Activated CD4-positive, CD25-positive, alpha-beta regulatory T cell treated with anti-CD3 and anti-CD28 coated beads, Interleukin-2, amount 50 U/mL, for 24 hours (primary cell): Measurements from ENCODE around the gene DACT2.
"Not testable (repeated sequence)": the region's sequence is repeated elsewhere in the genome, so short reads cannot be mapped to it uniquely, and the experiment has no call there.

Source experiments
- ATAC-seq, 2 donors: fragments of 150-1000 bp; cut with Tn5 transposase; one replicate each; pipeline ENCODE4 v1.10.0; 2021; ENCODE audit warnings: mild to moderate bottlenecking in 1 of 2, moderate library complexity in 1 of 2

DACT2 gene

GRCh38 chr6:168318579-168319278 is 848 bp downstream of the DACT2 start:
- ATAC-seq = no peak

- no peak for ATAC-seq
Observed at GRCh38 chr6:168318090-168318489, 1.5 kb downstream of the DACT2 start.

GRCh38 chr6:168315596-168315995 is 4.0 kb downstream of the DACT2 start:
- no peak for ATAC-seq

DNA sequence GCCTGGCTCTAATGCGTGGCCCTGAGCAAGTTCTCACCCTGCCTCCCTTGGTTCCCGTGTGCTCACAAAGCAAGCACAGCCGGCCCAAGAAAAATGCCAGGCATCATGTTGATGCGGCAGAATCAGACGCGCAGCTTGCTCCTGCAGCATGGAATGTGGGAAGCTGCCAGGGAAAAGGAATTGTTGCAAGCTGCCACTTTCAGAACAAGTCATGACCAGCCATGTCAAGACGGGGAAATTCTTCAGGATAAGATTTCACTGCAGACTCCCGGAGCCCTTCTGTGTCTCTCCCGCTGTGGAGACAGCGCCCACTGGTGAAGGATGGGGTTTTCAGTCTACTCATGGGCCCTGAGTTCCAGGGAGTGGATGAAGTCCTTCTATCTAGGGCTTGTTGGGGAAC is 4.6 kb downstream of the DACT2 start:
- no peak for ATAC-seq

GRCh38 chr6:168314021-168314420 is 5.6 kb downstream of the DACT2 start:
- ATAC-seq = no peak

DNA sequence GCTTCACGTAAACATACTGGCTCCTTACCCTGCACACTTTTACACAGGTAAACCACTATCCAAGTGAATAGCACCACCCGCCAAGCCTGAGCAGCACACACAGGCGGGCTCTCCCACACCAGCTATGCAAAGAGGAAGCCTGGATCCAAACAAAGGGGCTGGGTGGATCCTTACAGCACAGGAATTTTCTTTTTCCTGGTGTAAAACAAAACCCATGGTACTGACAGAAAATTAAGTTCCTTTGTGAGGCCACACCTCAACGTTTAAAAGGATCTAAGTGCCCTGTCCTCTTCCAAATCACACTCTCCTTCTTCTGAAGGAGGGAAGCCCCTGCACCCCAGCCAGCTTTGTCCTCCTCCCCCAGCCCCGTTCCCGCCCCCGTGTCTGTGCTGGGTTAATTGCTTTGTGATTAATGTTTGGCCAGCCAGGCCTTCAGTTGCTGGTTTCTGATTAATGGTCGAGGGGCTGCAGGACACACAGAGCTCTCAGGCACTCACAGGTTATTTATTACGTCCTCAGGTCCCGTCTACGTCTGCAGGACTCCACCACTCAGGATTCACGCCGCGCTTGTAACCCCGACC is 6.1 kb downstream of the DACT2 start:
- ATAC-seq = no peak

DNA sequence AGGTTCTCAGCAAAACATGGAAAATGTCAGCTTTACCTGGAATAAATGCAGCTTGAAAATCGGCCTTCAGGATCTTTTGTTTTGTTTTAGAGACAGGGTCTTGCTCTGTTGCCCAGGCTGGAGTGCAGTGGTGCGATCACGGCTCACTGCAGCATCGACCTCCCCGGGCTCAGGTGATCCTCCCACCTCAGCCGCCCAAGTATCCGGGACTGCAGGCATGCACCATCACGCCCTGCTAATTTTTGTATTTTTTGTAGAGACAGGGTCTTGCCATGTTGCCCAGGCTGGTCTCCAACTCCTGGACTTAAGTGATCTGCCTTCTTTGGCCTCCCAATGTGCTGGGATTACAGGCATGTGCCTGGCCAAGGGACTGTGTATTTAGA is 7.5 kb downstream of the DACT2 start:
- not testable (repeated sequence) for ATAC-seq

- ATAC-seq = no peak
Observed at GRCh38 chr6:168311410-168312124, 8.0 kb downstream of the DACT2 start.

DNA sequence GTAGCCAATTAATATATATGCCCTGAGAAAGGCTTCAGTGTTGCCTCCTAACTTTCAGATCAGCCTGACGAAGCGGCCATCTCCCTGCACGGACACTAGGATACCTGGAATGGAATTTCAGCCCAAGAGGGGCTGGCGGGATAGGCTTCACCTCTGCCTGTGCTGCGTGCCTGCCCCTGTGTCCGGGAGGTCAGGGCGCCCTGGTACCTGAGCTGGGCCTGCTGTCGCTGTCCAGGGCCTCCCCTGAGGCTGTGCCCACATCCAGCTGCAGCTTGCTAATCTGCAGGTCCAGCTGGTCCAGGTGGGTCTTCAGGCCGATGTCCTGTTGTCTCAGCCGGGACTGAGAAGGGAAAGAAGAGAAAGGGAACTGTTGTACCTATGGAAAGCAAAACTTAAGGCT is 8.6 kb downstream of the DACT2 start:
- ATAC-seq = no peak

DNA sequence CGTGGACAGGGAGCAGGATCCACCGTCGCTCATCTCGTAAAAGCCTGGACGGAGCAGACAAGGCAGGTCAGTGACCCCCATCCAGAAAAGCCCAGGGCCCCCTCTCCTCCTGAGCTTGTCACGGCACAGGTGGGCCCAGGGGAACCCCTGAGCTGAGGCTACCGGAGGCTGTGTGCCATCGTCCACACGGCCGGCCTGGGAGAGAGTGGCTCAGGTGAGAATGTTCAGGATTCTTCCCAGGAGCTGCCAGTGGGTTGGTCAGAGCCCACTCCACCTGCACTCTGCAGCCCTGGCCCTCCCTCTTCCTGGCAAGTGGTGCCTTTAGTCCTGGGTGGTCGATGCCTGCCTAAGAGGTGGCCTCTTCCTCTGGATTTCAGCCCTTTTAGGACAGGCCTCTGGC is 9.2 kb downstream of the DACT2 start:
- ATAC-seq = no peak

DNA sequence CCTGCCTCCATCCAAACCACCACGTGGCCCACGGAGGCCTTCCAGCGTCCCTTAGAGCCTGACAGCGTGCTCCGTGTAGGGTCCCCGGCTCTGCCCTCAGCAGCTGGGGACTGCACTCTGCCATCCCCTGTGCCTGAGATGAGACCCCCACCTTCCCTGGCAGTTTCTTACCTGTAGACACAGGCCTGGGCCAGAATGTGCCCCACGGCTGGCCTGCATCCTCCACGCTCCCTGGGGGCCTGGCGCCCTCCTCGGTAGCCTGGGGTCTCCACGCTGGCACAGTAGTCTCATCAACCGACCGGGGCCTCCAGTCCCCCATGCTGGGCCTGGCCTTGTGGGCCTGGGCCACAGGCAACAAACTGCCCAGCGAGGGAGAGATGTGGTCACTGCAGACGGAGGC is 9.6 kb downstream of the DACT2 start:
- ATAC-seq = no peak

DNA sequence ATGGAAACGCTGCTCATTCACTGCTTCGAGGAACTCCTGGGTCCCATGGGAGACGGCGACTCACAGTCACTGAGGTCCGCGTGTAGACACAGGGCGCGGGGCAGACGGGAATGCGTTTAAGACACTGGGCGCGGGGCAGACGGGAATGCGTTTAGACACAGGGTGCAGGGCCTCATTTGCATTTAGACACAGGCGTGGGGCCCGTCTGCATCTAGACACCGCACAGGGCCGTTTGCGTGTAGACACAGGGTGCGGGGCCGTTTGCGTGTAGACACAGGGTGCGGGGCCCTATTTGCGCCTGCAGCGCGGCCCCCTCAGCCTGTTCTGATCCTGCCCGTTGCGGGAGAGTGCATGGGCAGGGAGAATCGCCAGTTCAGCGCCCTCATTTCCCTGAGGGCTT is 10.4 kb downstream of the DACT2 start:
- no peak for ATAC-seq

GRCh38 chr6:168308390-168309144 is 11.0 kb downstream of the DACT2 start:
- no peak for ATAC-seq

GRCh38 chr6:168307695-168308021 is 11.9 kb downstream of the DACT2 start:
- ATAC-seq = no peak

GRCh38 chr6:168307015-168307694 is 12.4 kb downstream of the DACT2 start:
- ATAC-seq = no peak

DNA sequence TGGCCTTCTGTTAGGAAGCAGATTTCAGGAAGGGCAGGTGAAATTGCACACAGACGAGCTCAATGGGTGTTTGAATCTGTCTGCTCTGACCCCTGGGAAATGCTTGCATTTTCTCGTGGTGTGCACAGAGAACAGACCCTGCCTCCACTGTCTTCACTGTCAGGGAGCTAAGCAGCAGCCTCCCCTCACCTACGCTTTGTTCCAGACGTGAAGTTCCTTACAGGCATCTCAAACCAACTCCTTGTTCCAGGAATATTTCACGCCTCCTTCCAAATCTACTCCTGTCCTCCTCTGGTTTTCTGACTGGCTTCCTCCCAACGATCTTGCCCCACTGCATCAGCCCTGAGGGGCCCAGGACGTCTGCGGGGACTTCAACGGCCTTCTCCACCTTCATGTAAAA is 13.7 kb downstream of the DACT2 start:
- no peak for ATAC-seq

DNA sequence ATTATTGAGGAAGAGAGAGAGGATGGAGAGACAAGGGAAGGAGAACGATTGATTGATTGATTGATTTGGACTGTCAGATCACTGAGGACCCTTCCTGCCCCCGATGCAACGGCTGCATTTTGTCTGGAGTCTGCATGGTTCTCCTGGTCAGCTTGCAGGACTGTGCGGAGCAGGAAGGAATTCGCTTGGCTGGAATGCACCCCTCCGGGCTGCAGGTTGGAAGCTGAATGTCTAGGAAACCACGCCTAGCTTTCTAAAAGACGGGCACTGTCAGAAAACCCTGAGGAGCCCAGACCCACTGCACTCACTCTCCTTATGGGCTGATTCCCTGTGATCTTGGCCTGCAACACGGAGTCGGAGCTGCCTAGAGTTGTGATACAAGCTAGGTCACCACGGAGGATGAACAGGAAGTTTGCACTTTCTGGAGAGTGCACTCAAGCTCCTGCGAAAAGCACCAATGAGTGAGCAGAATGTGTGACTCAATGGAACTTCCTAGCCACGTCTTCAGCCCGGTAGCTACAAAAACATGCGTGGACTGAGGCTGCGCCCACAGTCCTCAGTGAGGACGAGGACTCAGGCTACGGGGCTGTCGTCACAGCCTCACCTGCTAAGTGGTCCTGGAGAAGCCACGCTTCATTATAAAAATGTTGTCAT is 14.4 kb downstream of the DACT2 start:
- no peak for ATAC-seq

- ATAC-seq = no peak
Observed at GRCh38 chr6:168304752-168305015, 14.9 kb downstream of the DACT2 start.

- no peak for ATAC-seq
Observed at GRCh38 chr6:168303982-168304751, 15.4 kb downstream of the DACT2 start.

GRCh38 chr6:168302534-168302933 is 17.0 kb downstream of the DACT2 start:
- ATAC-seq = no peak

- no peak for ATAC-seq
Observed at GRCh38 chr6:168301648-168302398, 17.8 kb downstream of the DACT2 start.
